Right renal cortex interstitium (tissue), 3 donors: ENCODE results near the gene NFATC2IP. TPM values are rescaled to one million over a fixed set of nuclear protein-coding genes. Genes with fewer than 3 reads are reported as not detected.
"Not testable (repeated sequence)": the region's sequence is repeated elsewhere in the genome, so short reads cannot be mapped to it uniquely, and the experiment has no call there.

Source experiments
- DNase-seq, 3 donors: peaks; one replicate each; pipeline ENCODE4 v3.0.0-alpha.2; 2013; ENCODE audit warnings: low read depth in 3 of 3, low spot score in 2 of 3
- polyA plus RNA-seq, 3 donors: library from polyadenylated mRNA; unstranded; fragments of 120-200 nt; gene quantifications; one replicate each; pipeline ENCODE4 v1.2.1, GENCODE V29; 2013; ENCODE audit not compliant: insufficient read length in 3 of 3

Gene NFATC2IP
- polyA plus RNA-seq, 3 donors, result 29.3 to 34.2 (median 29.9) TPM

DNA sequence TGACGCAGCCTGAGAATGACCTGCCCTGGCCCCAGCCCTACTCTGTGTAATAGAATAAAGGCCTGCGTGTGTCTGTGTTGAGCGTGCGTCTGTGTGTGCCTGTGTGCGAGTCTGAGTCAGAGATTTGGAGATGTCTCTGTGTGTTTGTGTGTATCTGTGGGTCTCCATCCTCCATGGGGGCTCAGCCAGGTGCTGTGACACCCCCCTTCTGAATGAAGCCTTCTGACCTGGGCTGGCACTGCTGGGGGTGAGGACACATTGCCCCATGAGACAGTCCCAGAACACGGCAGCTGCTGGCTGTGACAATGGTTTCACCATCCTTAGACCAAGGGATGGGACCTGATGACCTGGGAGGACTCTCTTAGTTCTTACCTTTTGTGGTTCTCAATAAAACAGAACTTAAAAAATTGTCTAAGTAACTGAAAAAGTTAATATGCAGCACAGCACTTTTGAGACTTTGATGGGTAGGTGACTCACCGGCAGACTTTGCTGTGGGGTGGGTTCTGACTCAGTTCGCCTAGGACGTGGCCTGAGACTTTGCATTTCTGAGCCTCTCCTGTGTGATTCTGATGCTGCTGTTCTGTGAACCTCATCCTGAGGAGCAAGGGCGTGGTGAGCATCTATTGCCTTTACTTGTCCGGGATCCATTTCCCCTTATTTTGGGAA, 39.8 kb downstream of the NFATC2IP start:
- DNase-seq, result no peak

DNA sequence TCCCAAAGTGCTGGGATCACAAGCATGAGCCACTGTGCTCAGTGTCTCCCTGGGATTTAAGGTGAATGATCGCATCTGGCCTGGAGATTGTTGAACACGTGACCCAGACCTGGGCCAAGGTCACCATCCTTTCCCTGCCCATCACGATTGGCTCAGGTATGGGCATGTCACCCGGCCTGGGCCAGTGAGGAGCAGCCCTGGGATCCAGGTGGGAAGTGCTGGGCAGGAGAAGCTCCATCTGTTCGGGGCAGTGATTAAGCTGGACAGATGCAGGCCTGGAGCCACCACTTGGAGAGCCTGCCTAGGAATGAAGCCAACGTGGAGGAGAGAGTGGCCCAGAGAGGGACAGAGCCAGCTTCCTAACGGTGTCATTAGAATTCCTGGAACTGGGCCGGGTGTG, 41.0 kb downstream of the NFATC2IP start:
- DNase-seq, result no peak

GRCh38 chr16:28992496-28992895, 41.8 kb downstream of the NFATC2IP start:
- DNase-seq, result no peak

GRCh38 chr16:28998837-28999236, 48.1 kb downstream of the NFATC2IP start:
- no peak for DNase-seq

DNA sequence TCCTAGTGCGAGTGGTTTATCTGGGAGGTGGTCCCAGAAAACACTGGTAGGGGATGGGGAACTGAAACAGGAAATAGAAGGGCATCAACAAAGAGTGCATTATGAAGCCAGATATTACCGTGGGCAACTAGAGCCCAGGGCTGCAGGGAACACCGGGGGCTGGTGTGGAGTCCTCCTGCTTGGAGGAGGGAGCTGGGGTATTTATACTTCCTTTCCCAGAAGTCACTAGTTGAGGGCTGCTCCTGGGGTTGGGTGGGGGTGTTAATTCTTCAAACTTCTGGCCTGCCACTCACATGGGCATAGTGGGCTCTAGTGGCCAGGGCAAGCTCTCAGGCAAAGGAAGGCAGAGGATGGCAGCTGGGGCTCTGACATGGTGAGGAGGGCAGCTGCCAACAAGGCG, 48.8 kb downstream of the NFATC2IP start:
- no peak for DNase-seq

DNA sequence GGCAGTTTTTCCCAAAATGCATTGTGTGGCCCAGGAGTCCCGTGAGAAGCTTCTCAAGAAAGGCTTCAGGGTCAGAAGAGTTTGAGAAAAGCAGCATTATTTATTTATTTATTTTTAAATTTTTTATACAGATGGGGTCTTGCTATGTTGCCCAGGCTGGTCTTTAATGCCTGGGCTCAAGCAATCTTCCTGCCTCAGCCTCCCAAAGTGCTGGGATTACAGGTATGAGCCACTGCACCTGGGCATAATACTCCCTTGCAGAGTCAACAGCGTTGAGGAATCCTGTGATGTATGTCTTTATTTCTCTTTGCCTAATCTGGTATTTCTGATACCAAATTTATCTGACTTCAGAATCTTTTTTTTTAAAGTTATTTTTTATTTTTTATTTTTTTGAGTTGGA, 49.3 kb downstream of the NFATC2IP start:
- no peak for DNase-seq

- not testable (repeated sequence) for DNase-seq
Measured at GRCh38 chr16:29004496-29005139, 53.9 kb downstream of the NFATC2IP start.

DNA sequence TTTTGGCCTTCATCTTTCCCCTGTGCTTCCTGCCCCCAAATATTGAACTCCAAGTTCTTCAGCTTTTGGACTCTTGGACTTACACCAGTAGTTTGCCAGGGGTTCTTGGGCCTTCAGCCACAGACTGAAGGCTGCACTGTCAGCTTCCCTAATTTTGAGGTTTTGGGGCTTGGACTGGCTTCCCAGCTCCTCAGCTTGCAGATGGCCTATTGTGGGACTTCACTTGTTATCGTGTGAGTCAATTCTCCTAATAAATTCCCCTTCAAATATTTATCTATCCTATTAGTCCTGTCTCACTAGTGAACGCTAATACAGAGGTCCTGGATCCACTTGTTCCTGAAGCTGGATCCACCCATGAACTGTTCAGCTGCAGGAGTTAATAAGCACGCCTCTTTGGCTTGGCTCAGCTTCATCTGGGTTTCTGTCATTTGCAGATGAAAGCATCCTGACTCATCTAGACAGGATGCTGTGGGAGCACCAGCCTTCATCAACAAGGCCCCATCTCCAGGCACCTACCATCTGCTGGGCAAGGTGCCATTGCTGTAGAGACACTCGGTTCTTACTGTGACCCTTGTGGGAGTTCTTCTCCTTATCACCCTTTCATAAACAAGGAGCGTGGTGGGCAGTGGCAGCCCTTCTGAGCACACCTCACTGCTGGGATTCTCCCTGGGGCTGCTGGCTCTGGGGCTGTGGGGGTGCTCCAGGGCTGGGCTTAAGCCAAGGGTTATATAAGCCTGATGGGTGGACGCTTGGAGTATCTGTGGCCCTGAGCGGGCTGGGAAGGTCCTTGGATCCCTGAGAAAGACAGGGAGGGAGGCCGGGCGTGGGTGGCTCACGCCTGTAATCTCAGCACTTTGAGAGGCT, 57.2 kb downstream of the NFATC2IP start:
- DNase-seq, result no peak

DNA sequence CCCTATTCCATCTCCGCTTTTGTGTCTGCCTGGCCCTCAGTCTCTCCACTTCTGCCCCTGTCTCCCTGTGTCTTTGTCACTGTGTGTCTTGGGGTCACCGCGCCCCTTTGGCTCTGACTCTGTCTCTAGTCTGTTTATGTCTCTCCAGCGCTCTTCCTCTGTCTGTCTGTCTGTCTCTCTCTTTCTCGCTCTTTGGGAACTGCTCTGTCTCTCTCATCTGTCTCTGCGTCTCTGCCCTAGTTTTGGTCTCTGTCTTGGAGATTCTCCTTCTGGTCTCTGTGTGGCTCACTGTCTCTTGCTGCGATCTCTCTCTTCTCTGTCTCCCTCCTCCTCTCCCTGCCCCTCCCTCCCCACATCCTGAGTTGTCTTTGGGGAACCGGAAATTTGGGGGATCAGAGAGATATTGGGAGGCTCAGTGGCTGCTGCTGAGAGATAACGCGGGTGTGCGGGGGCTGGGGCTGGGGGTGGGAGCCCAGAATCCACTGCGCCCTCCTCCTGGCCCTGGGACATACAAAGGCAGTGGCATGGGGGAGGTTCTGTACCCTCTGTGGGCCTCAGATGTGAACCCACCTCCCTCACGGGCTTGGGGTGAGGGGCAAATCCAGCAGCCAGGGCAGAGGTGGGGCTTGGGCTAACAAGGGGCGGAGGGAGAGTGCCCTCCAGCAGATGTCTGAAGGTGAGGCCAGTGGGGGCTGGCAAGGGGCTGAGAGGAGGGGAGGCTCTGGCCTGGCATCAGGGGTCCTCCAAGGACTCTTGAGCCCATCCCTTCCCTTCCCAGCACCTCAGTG, 58.5 kb downstream of the NFATC2IP start:
- no peak for DNase-seq

DNA sequence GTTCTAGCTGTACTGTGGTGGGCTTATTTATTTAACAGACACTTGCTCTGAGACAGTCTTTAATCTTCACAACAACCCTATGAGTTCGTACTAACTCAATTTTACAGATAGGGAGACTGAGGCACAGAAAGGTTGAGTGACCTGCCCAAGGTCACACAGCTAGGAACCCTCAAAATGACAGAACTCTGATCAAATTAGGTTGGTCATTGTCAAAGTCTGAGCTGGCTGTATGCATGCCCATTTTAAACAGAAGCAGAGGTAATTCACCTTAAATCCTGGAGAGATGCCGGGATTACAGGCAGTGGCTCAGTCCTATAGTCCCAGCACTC, 59.1 kb downstream of the NFATC2IP start:
- no peak for DNase-seq

- DNase-seq, result no peak
Measured at GRCh38 chr16:29011112-29011511, 60.4 kb downstream of the NFATC2IP start.

- no peak for DNase-seq
Measured at GRCh38 chr16:29011851-29012250, 61.1 kb downstream of the NFATC2IP start.

- DNase-seq, result no peak
Measured at GRCh38 chr16:29012913-29013553, 62.3 kb downstream of the NFATC2IP start.

- DNase-seq, result no peak
Measured at GRCh38 chr16:29014561-29015069, 63.9 kb downstream of the NFATC2IP start.

Other genes with a start within 250 kb of the NFATC2IP start
- 100 to 1,000 TPM; 654 to 679 (median 669) TPM for gene EIF3C, start 239.5 kb upstream of the NFATC2IP start, polyA plus RNA-seq
- gene NPIPB9, start 199.2 kb upstream of the NFATC2IP start, polyA plus RNA-seq, result 1 to 10 TPM; 1.1 to 1.8 (median 1.7) TPM
- 10 to 100 TPM; 68.6 to 81.2 (median 70.8) TPM for gene ATXN2L, start 127.9 kb upstream of the NFATC2IP start, polyA plus RNA-seq
- 100 to 1,000 TPM; 185 to 220 (median 204) TPM for gene TUFM, start 104.6 kb upstream of the NFATC2IP start, polyA plus RNA-seq
- gene SH2B1, start 87.1 kb upstream of the NFATC2IP start, polyA plus RNA-seq, result 10 to 100 TPM; 47.2 to 50.5 (median 48.6) TPM
- gene ATP2A1, start 72.4 kb upstream of the NFATC2IP start, polyA plus RNA-seq, result 1 to 10 TPM; 2.2 to 3.9 (median 2.9) TPM
- gene RABEP2, start 25.7 kb upstream of the NFATC2IP start, polyA plus RNA-seq, result 10 to 100 TPM; 14.0 to 18.3 (median 17.5) TPM
- 1 to 10 TPM; 2.9 to 3.4 (median 3.2) TPM for gene CD19, start 19.0 kb upstream of the NFATC2IP start, polyA plus RNA-seq
- 10 to 100 TPM; 33.8 to 39.7 (median 36.7) TPM for gene SPNS1, start 23.8 kb downstream of the NFATC2IP start, polyA plus RNA-seq
- 1 to 10 TPM; 4.6 to 5.9 (median 4.8) TPM for gene LAT, start 34.1 kb downstream of the NFATC2IP start, polyA plus RNA-seq